B cell (primary cell): ENCODE data around the gene MRPS2. TPM values are rescaled to one million over a fixed set of nuclear protein-coding genes. Genes with fewer than 3 reads are reported as not detected.

Source experiments
- ATAC-seq: fragments of 200-7000 bp; cut with Tn5 transposase; one replicate; pipeline ENCODE4 v1.10.0; 2021; ENCODE audit warnings: low read depth, mild to moderate bottlenecking, moderate number of reproducible peaks, moderate library complexity
- CTCF ChIA-PET: fragments of 350-600 bp; sonication (Branson Sonifier 250); formaldehyde crosslinking; loops from one replicate; lab custom pipeline; 2021; ENCODE audit warnings: antibody characterized with exemption, inconsistent platforms; lab: Charles Lee
- POLR2A ChIA-PET: fragments of 350-600 bp; sonication (Branson Sonifier 250); formaldehyde crosslinking; loops from one replicate; lab custom pipeline; 2021; ENCODE audit warnings: antibody characterized with exemption; lab: Charles Lee
- DNase-seq: peaks from one replicate; pipeline ENCODE4 v3.0.0; 2013
- H2AFZ ChIP-seq: 2 replicates; pipeline ENCODE4 v1.6.1; 2012; ENCODE audit warnings: mild to moderate bottlenecking, low read depth, low read length; ENCODE audit not compliant: insufficient read depth, poor library complexity, severe bottlenecking
- H3K27ac ChIP-seq, 2 donors: 1 replicate in 1 of 2; 2 replicates in 1 of 2; pipeline ENCODE4 v1.5.1; 2012 to 2013; ENCODE audit warnings: low read length in 2 of 2, mild to moderate bottlenecking in 2 of 2, moderate library complexity in 1 of 2
- H3K27me3 ChIP-seq, 4 experiments: fragments of 200-600 bp in 1 of 4; sonication (generic) in 1 of 4; replicated peaks in 1 of 4; 1 replicate in 2 of 4; 2 replicates in 2 of 4; pipeline versions ENCODE4 v1.6.1 to v1.7.0; 2013 to 2016; ENCODE audit warnings: low read length in 3 of 4, mild to moderate bottlenecking in 2 of 4, mixed read lengths in 1 of 4, moderate library complexity in 1 of 4; ENCODE audit not compliant: insufficient read depth in 4 of 4, control insufficient read depth in 3 of 4; ENCODE audit errors: control extremely low read depth in 1 of 4
- H3K36me3 ChIP-seq, 2 experiments: replicated peaks in 1 of 2; 1 replicate in 1 of 2; 2 replicates in 1 of 2; pipeline versions ENCODE4 v1.6.1 to v1.7.1; 2013; ENCODE audit warnings: low read length in 1 of 2; ENCODE audit not compliant: insufficient read depth in 2 of 2, control insufficient read depth in 1 of 2; ENCODE audit errors: control extremely low read depth in 1 of 2, extremely low read depth in 1 of 2
- H3K4me1 ChIP-seq, 2 donors: fragments of 200-600 bp in 1 of 2; sonication (generic) in 1 of 2; 1 replicate in 1 of 2; 2 replicates in 1 of 2; pipeline versions ENCODE4 v1.5.1 to v1.6.1; 2013 to 2017; ENCODE audit warnings: low read length in 2 of 2; ENCODE audit not compliant: control insufficient read depth in 2 of 2, insufficient read depth in 2 of 2
- H3K4me2 ChIP-seq: replicated peaks from 2 replicates; pipeline ENCODE3; 2012; ENCODE audit warnings: mild to moderate bottlenecking, low read depth, low read length; ENCODE audit not compliant: poor library complexity, severe bottlenecking
- H3K4me3 ChIP-seq, 5 experiments: fragments of 200-600 bp in 1 of 5; sonication (generic) in 1 of 5; 1 replicate in 3 of 5; 2 replicates in 2 of 5; pipeline versions ENCODE4 v1.5.1 to v1.7.0; 2011 to 2016; ENCODE audit warnings: low read length in 4 of 5, mild to moderate bottlenecking in 4 of 5, low read depth in 2 of 5, control low read depth in 1 of 5, moderate library complexity in 1 of 5; ENCODE audit not compliant: insufficient read depth in 1 of 5; ENCODE audit errors: control extremely low read depth in 1 of 5, extremely low read depth in 1 of 5
- H3K79me2 ChIP-seq: fragments of 200-600 bp; sonication (generic); one replicate; pipeline ENCODE4 v1.6.0; 2016; ENCODE audit warnings: low read length; ENCODE audit not compliant: control insufficient read depth, insufficient read depth
- H3K9ac ChIP-seq: fragments of 200-600 bp; sonication (generic); 2 replicates; pipeline ENCODE4 v1.6.1; 2017; ENCODE audit warnings: mild to moderate bottlenecking, low read length, moderate library complexity
- H3K9me3 ChIP-seq, 3 donors: one replicate each; pipeline versions ENCODE4 v1.6.1 to v1.7.1; 2013; ENCODE audit warnings: low read length in 2 of 3; ENCODE audit not compliant: control insufficient read depth in 2 of 3, insufficient read depth in 1 of 3; ENCODE audit errors: control extremely low read depth in 1 of 3
- H4K20me1 ChIP-seq: 2 replicates; pipeline ENCODE4 v1.6.0; 2012; ENCODE audit warnings: mild to moderate bottlenecking, low read length; ENCODE audit not compliant: insufficient read depth, control insufficient read depth, poor library complexity, severe bottlenecking
- H3K27ac Mint-ChIP-seq: one replicate; pipeline ENCODE4 v1.8.0; 2021; ENCODE audit warnings: mixed read lengths
- H3K27me3 Mint-ChIP-seq: one replicate; pipeline ENCODE4 v1.8.0; 2021; ENCODE audit warnings: mixed read lengths
- H3K4me1 Mint-ChIP-seq: one replicate; pipeline ENCODE4 v1.8.0; 2021; ENCODE audit warnings: mixed read lengths
- H3K4me3 Mint-ChIP-seq: one replicate; pipeline ENCODE4 v1.8.0; 2021; ENCODE audit warnings: mixed read lengths
- H3K9me3 Mint-ChIP-seq: one replicate; pipeline ENCODE4 v1.8.0; 2022; ENCODE audit warnings: mixed read lengths; ENCODE audit not compliant: insufficient read depth
- EZH2 ChIP-seq: IDR thresholded peaks from 2 replicates; pipeline ENCODE4 v1.6.1; 2012; ENCODE audit warnings: borderline replicate concordance, low read depth, mild to moderate bottlenecking, moderate library complexity, low read length; ENCODE audit not compliant: insufficient read depth, poor library complexity, severe bottlenecking
- WGBS: methylation state at CpG from one replicate; pipeline ENCODE4 v1.1.5; 2013; ENCODE audit warnings: missing lambda C conversion rate; ENCODE audit not compliant: insufficient coverage; 5-methylcytosine and 5-hydroxymethylcytosine counted together
- intact Hi-C: fragments of 100-400 bp; cut with micrococcal nuclease; formaldehyde crosslinking; loops from one replicate; pipeline ENCODE4 v1.10.0; 2022
- polyA plus RNA-seq: library from polyadenylated mRNA; depleted of rRNA; stranded (reverse); fragments of >200 nt; gene quantifications from 2 replicates; pipeline ENCODE4 v1.2.3, GENCODE V29; 2012
- total RNA-seq, 2 donors: library from RNA; stranded (reverse); fragments of 120-200 nt in 1 of 2; gene quantifications; 1 replicate in 1 of 2; 2 replicates in 1 of 2; pipeline versions ENCODE4 v1.2.3 to v1.2.4, GENCODE V29; 2013 to 2022
- TF ChIP-seq, protein P1 (sequence below): fragments of 200-600 bp; IDR thresholded peaks from one replicate; pipeline ENCODE4 v1.8.0; 2022; ENCODE audit warnings: antibody characterized with exemption, mild to moderate bottlenecking

MRPS2 gene
- total and polyA plus RNA-seq, 2 donors (not counting 1 experiment from before 2014, with no cell fraction given) = 26.7 to 55.1 TPM

DNA sequence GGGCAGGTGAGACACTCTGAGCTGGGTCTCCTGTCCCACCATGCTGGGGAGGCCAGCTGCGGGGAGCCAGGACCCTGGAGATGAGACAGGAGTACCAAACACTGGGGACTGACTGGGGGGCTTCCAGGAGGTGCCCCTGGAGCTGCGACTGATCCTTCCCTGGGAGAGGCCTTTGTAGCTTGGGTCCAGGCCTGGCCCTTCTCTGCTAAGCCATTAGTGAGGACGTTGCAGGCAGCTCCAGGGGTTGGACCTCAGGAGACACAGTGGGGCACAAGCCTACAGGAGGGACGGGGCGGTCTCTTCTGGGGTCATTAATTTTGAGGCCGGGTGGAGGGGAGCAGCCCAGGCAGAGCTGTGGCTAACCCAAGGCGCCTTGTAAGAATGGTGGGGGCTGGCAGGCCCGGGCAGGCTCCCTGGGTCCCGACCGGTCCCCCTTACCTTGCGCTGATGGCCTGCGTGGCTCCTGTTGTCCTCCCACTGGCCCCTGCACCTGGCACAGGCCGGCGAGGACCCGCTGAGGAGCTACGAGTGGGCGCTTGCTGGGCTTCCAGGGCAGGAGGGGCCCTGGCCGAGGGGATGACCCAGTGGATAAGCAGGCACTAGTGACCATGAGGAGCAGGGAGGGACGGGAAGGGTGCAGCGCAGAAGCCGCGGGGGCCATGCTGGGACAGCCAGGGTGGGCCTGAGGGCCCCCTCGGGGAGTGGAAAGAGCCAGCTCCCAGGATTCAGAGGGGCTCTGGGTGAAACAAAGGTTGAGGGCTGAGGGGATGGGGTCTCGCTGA lies 5.1 kb downstream of the MRPS2 start:
- peaks cover 0 to 24% of the 10 kb centered on the region in 2 experiments for H3K36me3 ChIP-seq
- peaks cover 7% of the 10 kb centered on the region for H3K9me3 Mint-ChIP-seq
- intact Hi-C loops = no loop called here
- peaks cover 9 to 14% of the 10 kb centered on the region in 2 donors for H3K4me1 ChIP-seq
- no peak overlapping the region for H3K27ac ChIP-seq
- H4K20me1 ChIP-seq = peaks cover 43% of the 10 kb centered on the region
- H3K9me3 ChIP-seq = peaks cover 0 to 13% (median 8%) of the 10 kb centered on the region in 3 donors
- 97% methylated on average over 22 of the region's 24 CpGs for WGBS
- no peak overlapping the region for H3K27ac Mint-ChIP-seq
- no peak for ATAC-seq
- no peak overlapping the region for H3K4me3 ChIP-seq
- no peaks in the 10 kb centered on the region for H3K27me3 ChIP-seq
- no peaks in the 10 kb centered on the region for H3K27me3 Mint-ChIP-seq
- H3K79me2 ChIP-seq = peaks cover 28% of the 10 kb centered on the region
- no peak overlapping the region for H2AFZ ChIP-seq
- no peak overlapping the region for H3K4me2 ChIP-seq
- no peak for TF ChIP-seq EZH2
- TF ChIP-seq, protein P1, sequence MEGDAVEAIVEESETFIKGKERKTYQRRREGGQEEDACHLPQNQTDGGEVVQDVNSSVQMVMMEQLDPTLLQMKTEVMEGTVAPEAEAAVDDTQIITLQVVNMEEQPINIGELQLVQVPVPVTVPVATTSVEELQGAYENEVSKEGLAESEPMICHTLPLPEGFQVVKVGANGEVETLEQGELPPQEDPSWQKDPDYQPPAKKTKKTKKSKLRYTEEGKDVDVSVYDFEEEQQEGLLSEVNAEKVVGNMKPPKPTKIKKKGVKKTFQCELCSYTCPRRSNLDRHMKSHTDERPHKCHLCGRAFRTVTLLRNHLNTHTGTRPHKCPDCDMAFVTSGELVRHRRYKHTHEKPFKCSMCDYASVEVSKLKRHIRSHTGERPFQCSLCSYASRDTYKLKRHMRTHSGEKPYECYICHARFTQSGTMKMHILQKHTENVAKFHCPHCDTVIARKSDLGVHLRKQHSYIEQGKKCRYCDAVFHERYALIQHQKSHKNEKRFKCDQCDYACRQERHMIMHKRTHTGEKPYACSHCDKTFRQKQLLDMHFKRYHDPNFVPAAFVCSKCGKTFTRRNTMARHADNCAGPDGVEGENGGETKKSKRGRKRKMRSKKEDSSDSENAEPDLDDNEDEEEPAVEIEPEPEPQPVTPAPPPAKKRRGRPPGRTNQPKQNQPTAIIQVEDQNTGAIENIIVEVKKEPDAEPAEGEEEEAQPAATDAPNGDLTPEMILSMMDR = no peak
- DNase-seq = no peak
- peaks cover 21% of the 10 kb centered on the region for H3K4me1 Mint-ChIP-seq
- ChIA-PET CTCF (interaction anchor here (1.0 to 2.2 kb wide), 4 partner anchors 9 to 25 kb away, joined by 4 to 8 read pairs (median 6); no protein-coding TSS in a partner anchor), POLR2A (no interaction called here)
- H3K9ac ChIP-seq = no peak overlapping the region
- H3K4me3 Mint-ChIP-seq = no peak overlapping the region

DNA sequence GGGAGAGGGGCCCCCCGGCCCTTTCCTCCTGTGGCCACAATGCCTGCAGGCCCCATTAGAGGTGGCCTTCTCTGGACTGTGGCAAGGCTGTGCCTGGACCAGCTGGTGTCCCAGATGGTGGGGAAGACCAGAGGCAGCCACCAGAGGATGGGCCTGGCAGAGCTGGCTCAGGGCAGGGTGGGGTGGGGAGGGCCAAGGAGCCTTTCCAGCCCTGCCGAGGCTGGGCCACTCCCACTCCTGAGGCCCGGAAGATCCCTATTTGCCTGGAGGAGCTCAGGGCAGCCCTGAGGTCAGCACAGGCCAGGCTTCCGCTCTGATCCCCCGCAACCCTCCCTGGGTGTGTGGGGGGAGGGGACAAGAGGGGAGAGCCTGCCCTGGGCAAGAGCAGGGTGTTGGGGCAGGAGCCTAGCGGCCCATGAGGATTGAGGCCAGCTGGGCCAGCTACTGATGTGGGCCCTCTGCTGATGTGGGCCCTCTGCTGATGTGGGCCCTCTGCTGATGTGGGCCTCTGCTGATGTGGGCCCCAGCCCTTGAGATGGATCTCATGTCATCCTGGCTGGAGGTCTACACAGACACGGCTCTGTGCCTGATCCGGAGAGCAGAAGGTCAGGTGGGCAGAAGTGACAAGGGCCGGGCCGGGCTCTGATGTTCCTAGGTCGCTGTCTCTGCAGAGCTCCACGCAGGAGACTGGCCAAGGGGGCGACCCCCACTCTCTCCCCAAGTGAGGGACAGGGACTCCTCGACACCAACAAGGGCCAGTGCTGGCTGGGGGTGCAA lies 6.0 kb downstream of the MRPS2 start:
- intact Hi-C loops = no loop called here
- POLR2A ChIA-PET = no interaction called here
- Histone ChIP-seq H2AFZ (no peak overlapping the region), H3K9ac (no peak overlapping the region), H3K9me3 (peaks cover 0 to 13% (median 8%) of the 10 kb centered on the region in 3 donors), H3K36me3 (peaks cover 0 to 24% of the 10 kb centered on the region in 2 experiments), H3K79me2 (peaks cover 19% of the 10 kb centered on the region), H4K20me1 (peaks cover 35% of the 10 kb centered on the region), H3K27me3 (no peaks in the 10 kb centered on the region), H3K4me2 (no peak overlapping the region), H3K4me3 (no peak overlapping the region), H3K27ac (no peak overlapping the region), H3K4me1 (peaks cover 5 to 9% of the 10 kb centered on the region in 2 donors)
- 88% methylated on average over 11 of the region's 14 CpGs for WGBS
- Mint-ChIP-seq H3K9me3 (peaks cover 9% of the 10 kb centered on the region), H3K27me3 (no peaks in the 10 kb centered on the region), H3K4me3 (no peak overlapping the region), H3K4me1 (peaks cover 20% of the 10 kb centered on the region), H3K27ac (no peak overlapping the region)
- ATAC-seq (no peak), DNase-seq (no peak)
- CTCF ChIA-PET = no interaction called here
- TF ChIP-seq, protein P1 = no peak
- TF ChIP-seq EZH2 = no peak
